Sigmoid colon (tissue), 7 donors: ENCODE results near the gene FKBP10. TPM values are rescaled to one million over a fixed set of nuclear protein-coding genes. Genes with fewer than 3 reads are reported as not detected.

Experiments used
- DNase-seq: peaks from one replicate; pipeline ENCODE4 v3.0.0-alpha.2; 2019
- H3K27ac ChIP-seq, 4 donors: fragments of 200-600 bp; sonication (generic); one replicate each; pipeline ENCODE4 v1.5.1; 2016 to 2019; ENCODE audit warnings: mild to moderate bottlenecking in 1 of 4
- H3K27me3 ChIP-seq, 3 donors: fragments of 200-600 bp; sonication (generic); one replicate each; pipeline ENCODE4 v1.5.1; 2019; ENCODE audit warnings: mild to moderate bottlenecking in 1 of 3
- H3K36me3 ChIP-seq, 4 donors: fragments of 200-600 bp; sonication (generic); one replicate each; pipeline ENCODE4 v1.5.1; 2016 to 2019
- H3K4me1 ChIP-seq, 4 donors: fragments of 200-600 bp; sonication (generic); one replicate each; pipeline ENCODE4 v1.5.1; 2017 to 2019
- H3K4me3 ChIP-seq, 4 donors: fragments of 200-600 bp; sonication (generic); one replicate each; pipeline ENCODE4 v1.5.1; 2017 to 2019; ENCODE audit warnings: mild to moderate bottlenecking in 2 of 4, moderate library complexity in 1 of 4
- H3K9me3 ChIP-seq, 4 donors: fragments of 200-600 bp in 3 of 4; sonication (generic) in 3 of 4; one replicate each; pipeline versions ENCODE4 v1.5.1 to v1.6.1; 2013 to 2019
- CTCF ChIP-seq, 4 experiments: fragments of 450-650 bp in 3 of 4; fragments of 200-600 bp in 1 of 4; IDR thresholded peaks; one replicate each; pipeline ENCODE4 v1.5.1; 2016 to 2019; ENCODE audit warnings: antibody characterized with exemption in 4 of 4, mild to moderate bottlenecking in 3 of 4, moderate library complexity in 2 of 4
- EP300 ChIP-seq, 4 donors: sonication (generic); formaldehyde crosslinking; IDR thresholded peaks; one replicate each; pipeline ENCODE4 v1.6.1; 2017; ENCODE audit warnings: antibody characterized with exemption in 4 of 4
- POLR2A ChIP-seq, 2 donors: fragments of 450-650 bp; IDR thresholded peaks; one replicate each; pipeline ENCODE4 v1.6.1; 2016; ENCODE audit warnings: antibody characterized with exemption in 2 of 2, mild to moderate bottlenecking in 2 of 2, moderate library complexity in 2 of 2
- POLR2AphosphoS5 ChIP-seq, 4 donors: sonication (generic); formaldehyde crosslinking; IDR thresholded peaks; one replicate each; pipeline ENCODE4 v1.6.1; 2017; ENCODE audit warnings: antibody characterized with exemption in 4 of 4
- WGBS, 2 donors: extraction: QIAGEN DNeasy Blood & Tissue Kit; methylation state at CpG; one replicate each; pipeline ENCODE4 v1.1.7; 2013; 5-methylcytosine and 5-hydroxymethylcytosine counted together
- intact Hi-C: fragments of 100-400 bp; cut with DNase I; formaldehyde crosslinking; loops from one replicate; pipeline ENCODE4 v1.15.1; 2023
- polyA plus RNA-seq, 3 donors: library from polyadenylated mRNA; stranded (reverse); fragments of 200-250 nt; gene quantifications; one replicate each; pipeline ENCODE4 v1.2.3, GENCODE V29; 2013
- total RNA-seq, 4 donors: library from RNA; depleted of rRNA; stranded (reverse); fragments of >200 nt; gene quantifications; one replicate each; pipeline ENCODE4 v1.1.0, GENCODE V29; 2016
- donor health status: healthy with polysubstance abuse.
- donor health status: Bipolar disorder and iron deficiency.
- donor health status: healthy.

The FKBP10 gene
- total and polyA plus RNA-seq, 7 donors, result 5.5 to 71.2 (median 34.2) TPM

- H3K4me1 ChIP-seq, result peaks cover 0 to 46% (median 37%) of the 10 kb centered on the region in 4 donors
- TF ChIP-seq CTCF (IDR thresholded peaks at IDR 0.05) (no peak), POLR2AphosphoS5 (IDR thresholded peaks at IDR 0.05) (no peak), EP300 (IDR thresholded peaks at IDR 0.05) (no peak), POLR2A (IDR thresholded peaks at IDR 0.05) (peak in 1 of 2 donors; percentile 26)
- H3K27me3 ChIP-seq, result no peaks in the 10 kb centered on the region
- H3K36me3 ChIP-seq, result peaks cover 0 to 32% (median 3%) of the 10 kb centered on the region in 4 donors
- 15 to 73% methylated on average over 4 of the region's 4 CpGs for WGBS, 2 donors
- no peaks in the 10 kb centered on the region for H3K9me3 ChIP-seq
- intact Hi-C loops, result no loop called here
- H3K27ac ChIP-seq, result peak overlapping the region in 1 of 4 donors; percentile 65
- no peak overlapping the region for H3K4me3 ChIP-seq
- DNase-seq, result no peak
These were observed 40.6 kb upstream of the FKBP10 start for GRCh38 chr17:41772218-41772585.

GRCh38 chr17:41772586-41773189 lies 40.1 kb upstream of the FKBP10 start:
- no peak overlapping the region for H3K4me3 ChIP-seq
- peaks cover 0 to 28% (median under 1%) of the 10 kb centered on the region in 4 donors for H3K36me3 ChIP-seq
- DNase-seq, result no peak
- no peaks in the 10 kb centered on the region for H3K9me3 ChIP-seq
- H3K4me1 ChIP-seq, result peaks cover 0 to 51% (median 42%) of the 10 kb centered on the region in 4 donors
- TF ChIP-seq EP300 (IDR thresholded peaks at IDR 0.05) (no peak), CTCF (IDR thresholded peaks at IDR 0.05) (no peak), POLR2AphosphoS5 (IDR thresholded peaks at IDR 0.05) (no peak), POLR2A (IDR thresholded peaks at IDR 0.05) (no peak)
- 20 to 73% methylated on average over 19 of the region's 19 CpGs for WGBS, 2 donors
- no peaks in the 10 kb centered on the region for H3K27me3 ChIP-seq
- peak overlapping the region in 2 of 4 donors; percentile 57 to 65 for H3K27ac ChIP-seq
- intact Hi-C loops, result no loop called here

GRCh38 chr17:41773190-41773588 lies 39.6 kb upstream of the FKBP10 start:
- Histone ChIP-seq H3K27ac (peak overlapping the region; percentile 42 to 65 (median 54)), H3K4me3 (no peak overlapping the region), H3K4me1 (peaks cover 0 to 56% (median 47%) of the 10 kb centered on the region in 4 donors), H3K27me3 (no peaks in the 10 kb centered on the region), H3K9me3 (no peaks in the 10 kb centered on the region), H3K36me3 (peaks cover 0 to 23% (median 0%) of the 10 kb centered on the region in 4 donors)
- 5 to 45% methylated on average over 12 of the region's 12 CpGs for WGBS, 2 donors
- intact Hi-C loops, result no loop called here
- DNase-seq, result peak; percentile 86
- TF ChIP-seq POLR2AphosphoS5 (IDR thresholded peaks at IDR 0.05), result peak in 3 of 4 donors; percentile 9 to 33 (median 26)
- TF ChIP-seq CTCF (IDR thresholded peaks at IDR 0.05), result no peak
- peak in 1 of 2 donors; percentile 49 for TF ChIP-seq POLR2A (IDR thresholded peaks at IDR 0.05)

- 29 to 58% methylated on average over 8 of the region's 8 CpGs for WGBS, 2 donors
- TF ChIP-seq CTCF (IDR thresholded peaks at IDR 0.05), result no peak
- no peak for TF ChIP-seq POLR2AphosphoS5 (IDR thresholded peaks at IDR 0.05)
- no peak for TF ChIP-seq EP300 (IDR thresholded peaks at IDR 0.05)
- TF ChIP-seq POLR2A (IDR thresholded peaks at IDR 0.05), result no peak
- DNase-seq, result peak; percentile 59
- peaks cover 0 to 58% (median 49%) of the 10 kb centered on the region in 4 donors for H3K4me1 ChIP-seq
- intact Hi-C loops, result no loop called here
- no peaks in the 10 kb centered on the region for H3K27me3 ChIP-seq
- H3K27ac ChIP-seq, result peak overlapping the region; percentile 42 to 65 (median 54)
- H3K36me3 ChIP-seq, result peaks cover 0 to 17% (median 0%) of the 10 kb centered on the region in 4 donors
- H3K9me3 ChIP-seq, result no peaks in the 10 kb centered on the region
- no peak overlapping the region for H3K4me3 ChIP-seq
These were observed 39.0 kb upstream of the FKBP10 start for GRCh38 chr17:41773731-41774193.
